Kidney (tissue), 14 donors: Measurements from ENCODE around the gene NEAT1. TPM values are rescaled to one million over a fixed set of nuclear protein-coding genes. Genes with fewer than 3 reads are reported as not detected.

Experiments used
- DNase-seq, 5 donors: peaks; one replicate each; pipeline ENCODE4 v3.0.0-alpha.2; 2013 to 2020
- FAIRE-seq: peaks from 2 replicates; lab custom pipeline; 2012; peaks lifted over from hg19 to GRCh38; lab: Jason Lieb, UNC
- H3K27ac ChIP-seq, 2 donors: one replicate each; pipeline ENCODE4 v1.7.0; 2013; ENCODE audit warnings: low read depth in 2 of 2, low read length in 2 of 2, inconsistent platforms in 1 of 2
- H3K27me3 ChIP-seq: one replicate; pipeline ENCODE4 v1.7.1; 2013; ENCODE audit warnings: low read length, inconsistent platforms; ENCODE audit not compliant: control insufficient read depth, insufficient read depth
- H3K36me3 ChIP-seq, 3 donors: one replicate each; pipeline versions ENCODE4 v1.7.0 to v1.7.1; 2013; ENCODE audit warnings: low read length in 3 of 3, control low read depth in 1 of 3, inconsistent platforms in 1 of 3; ENCODE audit not compliant: insufficient read depth in 3 of 3, control insufficient read depth in 2 of 3
- H3K4me1 ChIP-seq, 3 donors: one replicate each; pipeline versions ENCODE4 v1.7.0 to v1.7.1; 2013; ENCODE audit warnings: low read length in 3 of 3, inconsistent platforms in 1 of 3, low read depth in 1 of 3; ENCODE audit not compliant: control insufficient read depth in 2 of 3, insufficient read depth in 2 of 3
- H3K4me3 ChIP-seq, 3 donors: one replicate each; pipeline versions ENCODE4 v1.7.0 to v1.8.1; 2013; ENCODE audit warnings: low read length in 3 of 3, control low read depth in 1 of 3, inconsistent platforms in 1 of 3
- H3K9ac ChIP-seq, 3 donors: one replicate each; pipeline versions ENCODE4 v1.7.0 to v1.7.1; 2013; ENCODE audit warnings: low read length in 3 of 3, control low read depth in 1 of 3, inconsistent platforms in 1 of 3
- H3K9me3 ChIP-seq, 3 donors: one replicate each; pipeline versions ENCODE4 v1.7.0 to v1.7.1; 2013; ENCODE audit warnings: low read length in 3 of 3, control low read depth in 1 of 3, inconsistent platforms in 1 of 3; ENCODE audit not compliant: control insufficient read depth in 2 of 3, insufficient read depth in 1 of 3
- CTCF ChIP-seq: IDR thresholded peaks from 3 replicates; pipeline ENCODE4 v1.5.1; 2012; ENCODE audit warnings: mild to moderate bottlenecking, moderate library complexity, borderline replicate concordance; ENCODE audit not compliant: insufficient read depth; ENCODE audit errors: extremely low read depth
- intact Hi-C: fragments of 100-400 bp; cut with DNase I; formaldehyde crosslinking; loops from one replicate; pipeline ENCODE4 v1.11.1; 2022
- polyA plus RNA-seq: library from polyadenylated mRNA; stranded (reverse); fragments of 350-450 nt; fragmentation: Illumina TruSeq; extraction: RNeasy Lipid Tissue Mini Kit (QIAGEN cat#74804); gene quantifications from one replicate; pipeline ENCODE4 v1.2.3, GENCODE V29; 2014; ENCODE audit warnings: low read depth, low replicate concordance; ENCODE audit not compliant: insufficient read depth
- total RNA-seq: library from RNA; stranded (reverse); fragmentation: NEBNext Ultra II Directional; extraction: Animal tissue kit (Norgen Biotek cat#: 25700); gene quantifications from one replicate; pipeline ENCODE4 v1.2.1, GENCODE V29; 2021
- donor health status: control.
- donor health status: control.
- donor health status: control.
- donor health status: control.
- donor health status: control.
- donor health status: DM: yes; HTN: yes; CAD: no.
- donor health status: Normal renal cell carcinoma (clear cell type).

Gene NEAT1
- total and polyA plus RNA-seq, 2 donors from 2014 or later: 595 to 1,006 TPM

GRCh38 chr11:65401073-65401802 is 21.4 kb upstream of the NEAT1 start:
- no peak overlapping the region for H3K4me3 ChIP-seq
- no peaks in the 10 kb centered on the region for H3K9me3 ChIP-seq
- FAIRE-seq (no peak), DNase-seq (no peak)
- peaks cover 0 to 19% (median 5%) of the 10 kb centered on the region in 3 donors for H3K36me3 ChIP-seq
- intact Hi-C loops: no loop called here
- no peaks in the 10 kb centered on the region for H3K4me1 ChIP-seq
- no peak overlapping the region for H3K9ac ChIP-seq
- H3K27ac ChIP-seq: no peak overlapping the region
- no peak for TF ChIP-seq CTCF
- no peaks in the 10 kb centered on the region for H3K27me3 ChIP-seq

DNA sequence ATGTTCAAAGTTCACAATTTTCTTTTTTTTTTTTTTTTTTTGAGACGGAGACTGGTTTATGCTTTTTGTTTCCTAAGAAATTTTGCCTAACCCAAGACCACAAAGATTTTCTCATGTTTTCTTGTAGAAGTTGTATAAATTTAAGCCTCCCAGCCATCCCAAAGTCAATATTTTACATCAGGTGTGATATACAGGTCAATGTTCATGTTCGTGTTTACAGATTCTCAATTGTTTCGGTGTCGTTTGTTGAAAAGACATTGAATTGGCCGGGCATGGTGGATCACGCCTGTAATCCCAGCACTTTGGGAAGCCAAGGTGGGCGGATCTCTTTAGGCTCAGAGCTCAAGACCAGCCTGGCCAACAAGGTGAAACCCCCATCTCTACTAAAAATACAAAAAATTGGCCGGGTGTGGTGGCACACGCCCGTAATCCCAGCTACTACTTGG is 20.8 kb upstream of the NEAT1 start:
- no peak overlapping the region for H3K27ac ChIP-seq
- TF ChIP-seq CTCF: no peak
- DNase-seq (no peak), FAIRE-seq (no peak)
- intact Hi-C loops: no loop called here
- no peak overlapping the region for H3K9ac ChIP-seq
- no peak overlapping the region for H3K4me3 ChIP-seq
- no peaks in the 10 kb centered on the region for H3K9me3 ChIP-seq
- peaks cover 0 to 19% (median 5%) of the 10 kb centered on the region in 3 donors for H3K36me3 ChIP-seq
- H3K27me3 ChIP-seq: no peaks in the 10 kb centered on the region
- no peaks in the 10 kb centered on the region for H3K4me1 ChIP-seq

- no peak overlapping the region for H3K4me3 ChIP-seq
- FAIRE-seq (no peak), DNase-seq (no peak)
- H3K27ac ChIP-seq: no peak overlapping the region
- intact Hi-C loops: no loop called here
- TF ChIP-seq CTCF: no peak
- no peaks in the 10 kb centered on the region for H3K27me3 ChIP-seq
- no peaks in the 10 kb centered on the region for H3K9me3 ChIP-seq
- no peaks in the 10 kb centered on the region for H3K4me1 ChIP-seq
- H3K36me3 ChIP-seq: peaks cover 0 to 13% (median 0%) of the 10 kb centered on the region in 3 donors
- H3K9ac ChIP-seq: no peak overlapping the region
Measured at GRCh38 chr11:65402790-65403189, 19.8 kb upstream of the NEAT1 start.
